Thoracic aorta (tissue), 2 donors: Measurements from ENCODE around the gene TREX2. TPM values are rescaled to one million over a fixed set of nuclear protein-coding genes. Genes with fewer than 3 reads are reported as not detected.

Experiments
- ATAC-seq: fragments of 150-250 bp; one replicate; pipeline ENCODE4 v1.8.0; 2017; ENCODE audit warnings: low read depth; ENCODE audit not compliant: insufficient number of reproducible peaks, low FRiP score
- DNase-seq: peaks from one replicate; pipeline ENCODE4 v3.0.0-alpha.2; 2020; ENCODE audit warnings: low spot score
- H3K27ac ChIP-seq, 2 donors: fragments of 200-600 bp; sonication (generic); 1 replicate in 1 of 2; 2 replicates in 1 of 2; pipeline ENCODE4 v1.5.1; 2016; ENCODE audit warnings: mild to moderate bottlenecking in 2 of 2, moderate library complexity in 2 of 2
- H3K27me3 ChIP-seq: fragments of 200-600 bp; sonication (generic); replicated peaks from 2 replicates; pipeline ENCODE4 v1.6.0; 2016; ENCODE audit warnings: mild to moderate bottlenecking; ENCODE audit not compliant: insufficient read depth
- H3K36me3 ChIP-seq: fragments of 200-600 bp; sonication (generic); one replicate; pipeline ENCODE4 v1.5.1; 2016
- H3K4me1 ChIP-seq, 2 donors: fragments of 200-600 bp; sonication (generic); 1 replicate in 1 of 2; 2 replicates in 1 of 2; pipeline versions ENCODE4 v1.5.1 to v1.6.0; 2016; ENCODE audit warnings: low read depth in 2 of 2, mild to moderate bottlenecking in 1 of 2; ENCODE audit not compliant: control insufficient read depth in 1 of 2
- H3K4me3 ChIP-seq: fragments of 200-600 bp; sonication (generic); 2 replicates; pipeline ENCODE4 v1.5.1; 2016; ENCODE audit warnings: mild to moderate bottlenecking
- H3K9me3 ChIP-seq: fragments of 200-600 bp; sonication (generic); 2 replicates; pipeline ENCODE4 v1.5.1; 2016
- CTCF ChIP-seq: fragments of 200-600 bp; sonication (generic); IDR thresholded peaks from one replicate; pipeline ENCODE4 v1.5.1; 2019; ENCODE audit warnings: antibody characterized with exemption
- total RNA-seq, 2 donors: library from RNA; depleted of rRNA; stranded (reverse); fragments of >200 nt; gene quantifications; one replicate each; pipeline versions ENCODE4 v1.1.0 to v1.2.3, GENCODE V29; 2016

TREX2 gene
- total RNA-seq, 2 donors from 2014 or later = 22.1 to 24.8 TPM

GRCh38 chrX:153433781-153434285, 12.0 kb downstream of the TREX2 start:
- ATAC-seq (no peak), DNase-seq (no peak)
- Histone ChIP-seq H3K4me1 (no peaks in the 10 kb centered on the region), H3K36me3 (no peaks in the 10 kb centered on the region), H3K9me3 (no peaks in the 10 kb centered on the region), H3K27ac (no peak overlapping the region), H3K4me3 (no peak overlapping the region), H3K27me3 (no peaks in the 10 kb centered on the region)
- no peak for TF ChIP-seq CTCF

- Histone ChIP-seq H3K27me3 (no peaks in the 10 kb centered on the region), H3K9me3 (no peaks in the 10 kb centered on the region), H3K27ac (no peak overlapping the region), H3K4me1 (no peaks in the 10 kb centered on the region), H3K4me3 (no peak overlapping the region), H3K36me3 (no peaks in the 10 kb centered on the region)
- no peak for TF ChIP-seq CTCF
- ATAC-seq = no peak
- no peak for DNase-seq
Observed at GRCh38 chrX:153433161-153433680, 12.6 kb downstream of the TREX2 start.

GRCh38 chrX:153430796-153431195, 15.1 kb downstream of the TREX2 start:
- Histone ChIP-seq H3K36me3 (no peaks in the 10 kb centered on the region), H3K4me1 (no peaks in the 10 kb centered on the region), H3K4me3 (no peak overlapping the region), H3K27me3 (no peaks in the 10 kb centered on the region), H3K27ac (no peak overlapping the region), H3K9me3 (no peaks in the 10 kb centered on the region)
- ATAC-seq (no peak), DNase-seq (no peak)
- no peak for TF ChIP-seq CTCF

GRCh38 chrX:153426204-153426603, 19.7 kb downstream of the TREX2 start:
- H3K36me3 ChIP-seq = no peaks in the 10 kb centered on the region
- no peak overlapping the region for H3K27ac ChIP-seq
- H3K4me1 ChIP-seq = no peaks in the 10 kb centered on the region
- H3K9me3 ChIP-seq = no peaks in the 10 kb centered on the region
- H3K27me3 ChIP-seq = no peaks in the 10 kb centered on the region
- ATAC-seq = no peak
- DNase-seq = no peak
- no peak overlapping the region for H3K4me3 ChIP-seq
- TF ChIP-seq CTCF = no peak

- no peak overlapping the region for H3K27ac ChIP-seq
- H3K9me3 ChIP-seq = no peaks in the 10 kb centered on the region
- TF ChIP-seq CTCF = no peak
- no peaks in the 10 kb centered on the region for H3K36me3 ChIP-seq
- no peak overlapping the region for H3K4me3 ChIP-seq
- no peaks in the 10 kb centered on the region for H3K27me3 ChIP-seq
- ATAC-seq (no peak), DNase-seq (no peak)
- H3K4me1 ChIP-seq = no peaks in the 10 kb centered on the region
Observed at GRCh38 chrX:153423652-153424051, 22.2 kb downstream of the TREX2 start.
